ENCODE results near the gene AGO4.

AGO4 gene

GRCh38 chr1:35894183-35894582 lies 86.4 kb downstream of the AGO4 start:
- Histone ChIP-seq H3K4me3 (ENCODE audit: low read length) (no peak overlapping the region), H3K4me1 (ENCODE audit: control insufficient read depth, insufficient read depth, low read length) (no peaks in the 10 kb centered on the region; the same call in 1 of the 2 replicates), H3K27me3 (ENCODE audit: control insufficient read depth, insufficient read depth, low read length) (no peaks in the 10 kb centered on the region), H3K9me3 (ENCODE audit: control insufficient read depth, insufficient read depth, low read length) (no peaks in the 10 kb centered on the region), H3K36me3 (ENCODE audit: control insufficient read depth, insufficient read depth, low read length) (peaks cover 28% of the 10 kb centered on the region), H3K27ac (ENCODE audit: low read length) (no peak overlapping the region)
- no peak for DNase-seq (ENCODE audit: low read depth, low spot score)
- WGBS (ENCODE audit: insufficient coverage, insufficient read length): no CpG with 5 or more reads among the region's 6 CpGs

GRCh38 chr1:35894656-35895055 lies 86.8 kb downstream of the AGO4 start:
- no peak overlapping the region for H3K4me3 ChIP-seq (ENCODE audit: low read length)
- DNase-seq (ENCODE audit: low read depth, low spot score): no peak
- no CpG with 5 or more reads among the region's 1 CpG for WGBS (ENCODE audit: insufficient coverage, insufficient read length)
- H3K4me1 ChIP-seq (ENCODE audit: control insufficient read depth, insufficient read depth, low read length): no peaks in the 10 kb centered on the region; the same call in 1 of the 2 replicates
- peaks cover 28% of the 10 kb centered on the region for H3K36me3 ChIP-seq (ENCODE audit: control insufficient read depth, insufficient read depth, low read length)
- H3K27me3 ChIP-seq (ENCODE audit: control insufficient read depth, insufficient read depth, low read length): no peaks in the 10 kb centered on the region
- no peak overlapping the region for H3K27ac ChIP-seq (ENCODE audit: low read length)
- H3K9me3 ChIP-seq (ENCODE audit: control insufficient read depth, insufficient read depth, low read length): no peaks in the 10 kb centered on the region

GRCh38 chr1:35899941-35900340 lies 92.1 kb downstream of the AGO4 start:
- Histone ChIP-seq H3K4me3 (ENCODE audit: low read length) (no peak overlapping the region), H3K36me3 (ENCODE audit: control insufficient read depth, insufficient read depth, low read length) (peaks cover 13% of the 10 kb centered on the region; the same call in 1 of the 2 replicates), H3K27me3 (ENCODE audit: control insufficient read depth, insufficient read depth, low read length) (no peaks in the 10 kb centered on the region), H3K27ac (ENCODE audit: low read length) (no peak overlapping the region), H3K4me1 (ENCODE audit: control insufficient read depth, insufficient read depth, low read length) (no peaks in the 10 kb centered on the region), H3K9me3 (ENCODE audit: control insufficient read depth, insufficient read depth, low read length) (no peaks in the 10 kb centered on the region)
- no peak for DNase-seq (ENCODE audit: low read depth, low spot score)

GRCh38 chr1:35901235-35901634 lies 93.4 kb downstream of the AGO4 start:
- Histone ChIP-seq H3K9me3 (ENCODE audit: control insufficient read depth, insufficient read depth, low read length) (no peaks in the 10 kb centered on the region), H3K27ac (ENCODE audit: low read length) (no peak overlapping the region), H3K4me3 (ENCODE audit: low read length) (no peak overlapping the region), H3K4me1 (ENCODE audit: control insufficient read depth, insufficient read depth, low read length) (no peaks in the 10 kb centered on the region), H3K27me3 (ENCODE audit: control insufficient read depth, insufficient read depth, low read length) (no peaks in the 10 kb centered on the region), H3K36me3 (ENCODE audit: control insufficient read depth, insufficient read depth, low read length) (peaks cover 9% of the 10 kb centered on the region; the same call in 1 of the 2 replicates)
- no CpG with 5 or more reads among the region's 9 CpGs for WGBS (ENCODE audit: insufficient coverage, insufficient read length)
- no peak for DNase-seq (ENCODE audit: low read depth, low spot score)

GRCh38 chr1:35902671-35903070 lies 94.9 kb downstream of the AGO4 start:
- Histone ChIP-seq H3K27ac (ENCODE audit: low read length) (no peak overlapping the region), H3K4me1 (ENCODE audit: control insufficient read depth, insufficient read depth, low read length) (no peaks in the 10 kb centered on the region), H3K4me3 (ENCODE audit: low read length) (no peak overlapping the region), H3K27me3 (ENCODE audit: control insufficient read depth, insufficient read depth, low read length) (no peaks in the 10 kb centered on the region), H3K36me3 (ENCODE audit: control insufficient read depth, insufficient read depth, low read length) (peaks cover 16% of the 10 kb centered on the region; the same call in 1 of the 2 replicates), H3K9me3 (ENCODE audit: control insufficient read depth, insufficient read depth, low read length) (no peaks in the 10 kb centered on the region)
- no CpG with 5 or more reads among the region's 2 CpGs for WGBS (ENCODE audit: insufficient coverage, insufficient read length)
- no peak for DNase-seq (ENCODE audit: low read depth, low spot score)
